PFSK-1 (cell line): ENCODE measurements around the gene TBC1D16.

Source experiments
- SIN3A ChIP-seq: IDR thresholded peaks from 2 replicates; pipeline ENCODE4 v1.6.1; 2012; ENCODE audit warnings: mild to moderate bottlenecking, low read length, moderate library complexity, borderline replicate concordance; ENCODE audit not compliant: insufficient read depth
- TF ChIP-seq, protein P1 (sequence below), 2 experiments: IDR thresholded peaks; 2 replicates each; pipeline versions ENCODE4 v1.6.1 to v1.8.0; 2011 to 2012; ENCODE audit warnings: low read depth in 2 of 2, low read length in 2 of 2, control low read depth in 1 of 2, inconsistent platforms in 1 of 2, mild to moderate bottlenecking in 1 of 2, moderate library complexity in 1 of 2; ENCODE audit not compliant: insufficient read depth in 1 of 2

DNA sequence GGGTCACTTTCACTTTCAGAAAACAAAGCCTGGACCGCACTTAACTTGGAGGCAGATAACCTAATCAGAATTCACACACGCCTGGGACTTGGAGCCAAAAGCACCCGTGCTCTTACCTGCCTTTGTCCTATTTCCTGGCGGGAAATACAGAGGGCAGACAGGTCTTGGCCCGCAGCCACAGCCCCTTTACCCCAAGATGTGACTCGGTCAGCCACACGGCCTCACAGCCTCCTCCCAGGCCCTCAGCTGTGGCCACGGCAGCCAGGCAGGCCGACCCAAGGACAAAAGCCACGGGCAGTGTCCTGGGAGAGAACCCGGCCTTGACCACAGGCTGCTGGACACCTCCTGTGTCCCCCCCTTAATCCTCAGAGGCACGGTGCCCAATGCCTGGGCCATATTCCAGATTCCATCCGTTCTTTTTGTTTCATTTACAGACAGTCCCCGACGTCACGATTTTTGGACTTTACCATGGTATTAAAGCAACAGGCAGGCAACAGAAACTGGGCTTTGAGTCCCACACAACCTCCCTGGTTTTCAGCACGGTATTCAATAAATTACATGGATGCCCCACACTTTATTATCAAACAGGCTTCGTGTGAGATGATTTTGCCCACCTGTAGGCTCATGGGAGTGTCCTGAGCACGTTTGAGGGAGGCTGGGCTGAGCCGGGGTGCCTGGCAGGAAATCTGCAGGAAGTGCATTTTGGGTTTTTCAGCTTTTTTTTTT, 35.6 kb upstream of the TBC1D16 start:
- no peak for TF ChIP-seq SIN3A
- TF ChIP-seq, protein P1, sequence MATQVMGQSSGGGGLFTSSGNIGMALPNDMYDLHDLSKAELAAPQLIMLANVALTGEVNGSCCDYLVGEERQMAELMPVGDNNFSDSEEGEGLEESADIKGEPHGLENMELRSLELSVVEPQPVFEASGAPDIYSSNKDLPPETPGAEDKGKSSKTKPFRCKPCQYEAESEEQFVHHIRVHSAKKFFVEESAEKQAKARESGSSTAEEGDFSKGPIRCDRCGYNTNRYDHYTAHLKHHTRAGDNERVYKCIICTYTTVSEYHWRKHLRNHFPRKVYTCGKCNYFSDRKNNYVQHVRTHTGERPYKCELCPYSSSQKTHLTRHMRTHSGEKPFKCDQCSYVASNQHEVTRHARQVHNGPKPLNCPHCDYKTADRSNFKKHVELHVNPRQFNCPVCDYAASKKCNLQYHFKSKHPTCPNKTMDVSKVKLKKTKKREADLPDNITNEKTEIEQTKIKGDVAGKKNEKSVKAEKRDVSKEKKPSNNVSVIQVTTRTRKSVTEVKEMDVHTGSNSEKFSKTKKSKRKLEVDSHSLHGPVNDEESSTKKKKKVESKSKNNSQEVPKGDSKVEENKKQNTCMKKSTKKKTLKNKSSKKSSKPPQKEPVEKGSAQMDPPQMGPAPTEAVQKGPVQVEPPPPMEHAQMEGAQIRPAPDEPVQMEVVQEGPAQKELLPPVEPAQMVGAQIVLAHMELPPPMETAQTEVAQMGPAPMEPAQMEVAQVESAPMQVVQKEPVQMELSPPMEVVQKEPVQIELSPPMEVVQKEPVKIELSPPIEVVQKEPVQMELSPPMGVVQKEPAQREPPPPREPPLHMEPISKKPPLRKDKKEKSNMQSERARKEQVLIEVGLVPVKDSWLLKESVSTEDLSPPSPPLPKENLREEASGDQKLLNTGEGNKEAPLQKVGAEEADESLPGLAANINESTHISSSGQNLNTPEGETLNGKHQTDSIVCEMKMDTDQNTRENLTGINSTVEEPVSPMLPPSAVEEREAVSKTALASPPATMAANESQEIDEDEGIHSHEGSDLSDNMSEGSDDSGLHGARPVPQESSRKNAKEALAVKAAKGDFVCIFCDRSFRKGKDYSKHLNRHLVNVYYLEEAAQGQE (IDR thresholded peaks at IDR 0.05; ENCODE audit: insufficient read depth in 1 of 2, low read depth in 2 of 2, low read length in 2 of 2): no peak
